PC-9 (cell line): ENCODE results near the gene SFN.

Experiments
- CTCF ChIP-seq: fragments of 200-600 bp; sonication (generic); conservative IDR thresholded peaks from 2 replicates; pipeline ENCODE4 v1.6.1; 2017; ENCODE audit warnings: mixed run types, antibody characterized with exemption, mild to moderate bottlenecking, moderate library complexity
- EZH2 ChIP-seq: fragments of 200-600 bp; sonication (generic); IDR thresholded peaks from 2 replicates; pipeline ENCODE4 v1.8.0; 2017; ENCODE audit warnings: antibody characterized with exemption, low read depth

- TF ChIP-seq CTCF (no peak), EZH2 (no peak)
These were observed 42.1 kb upstream of the SFN start for GRCh38 chr1:26820784-26821269.
